Fibroblast of gingiva (primary cell): ENCODE data around the gene MAP4.
"Not testable (repeated sequence)": the region's sequence is repeated elsewhere in the genome, so short reads cannot be mapped to it uniquely, and the experiment has no call there.

Experiments used
- DNase-seq: peaks from one replicate; pipeline ENCODE4 v3.0.0-alpha.2; 2011; ENCODE audit warnings: low read depth

The MAP4 gene

GRCh38 chr3:48015431-48016180, 610 bp downstream of the MAP4 start:
- DNase-seq = no peak

- no peak for DNase-seq
These were observed 1.9 kb downstream of the MAP4 start for GRCh38 chr3:48014358-48014757.

GRCh38 chr3:48013288-48013980, 2.8 kb downstream of the MAP4 start:
- DNase-seq = peak; percentile 54

- DNase-seq = no peak
These were observed 3.6 kb downstream of the MAP4 start for GRCh38 chr3:48012659-48013058.

DNA sequence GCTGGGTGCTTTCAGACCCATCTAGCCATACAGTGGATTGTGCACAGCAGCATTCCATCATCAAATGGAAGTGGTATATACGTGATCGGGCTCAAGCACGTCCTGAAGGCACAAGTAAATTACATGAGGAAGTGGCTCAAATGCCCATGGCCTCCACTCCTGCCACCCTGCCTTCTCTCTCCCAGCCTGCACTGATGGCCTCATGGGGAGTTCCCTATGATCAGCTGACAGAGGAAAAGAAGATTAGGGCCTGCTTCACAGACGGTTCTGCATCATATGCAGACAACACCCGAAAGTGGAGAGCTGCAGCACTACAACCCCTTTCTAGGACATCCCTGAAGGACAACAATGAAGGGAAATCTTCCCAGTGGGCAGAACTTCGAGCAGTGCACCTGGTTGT, 8.2 kb downstream of the MAP4 start:
- DNase-seq = not testable (repeated sequence)

DNA sequence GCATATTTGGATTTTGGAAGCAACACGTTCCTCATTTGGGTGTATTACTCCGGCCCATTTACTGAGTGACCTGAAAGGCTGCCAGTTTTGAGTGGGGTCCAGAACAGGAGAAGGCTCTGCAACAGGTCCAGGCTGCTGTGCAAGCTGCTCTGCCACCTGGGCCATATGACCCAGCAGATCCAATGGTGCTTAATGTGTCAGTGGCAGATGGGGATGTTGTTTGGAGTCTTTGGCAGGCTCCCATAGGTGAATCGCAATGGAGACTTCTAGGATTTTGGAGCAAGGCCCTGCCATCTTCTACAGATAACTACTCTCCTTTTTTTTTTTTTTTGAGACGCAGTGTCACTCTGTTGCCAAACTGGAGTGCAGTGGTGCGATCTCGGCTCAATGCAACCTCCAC, 8.9 kb downstream of the MAP4 start:
- not testable (repeated sequence) for DNase-seq

DNA sequence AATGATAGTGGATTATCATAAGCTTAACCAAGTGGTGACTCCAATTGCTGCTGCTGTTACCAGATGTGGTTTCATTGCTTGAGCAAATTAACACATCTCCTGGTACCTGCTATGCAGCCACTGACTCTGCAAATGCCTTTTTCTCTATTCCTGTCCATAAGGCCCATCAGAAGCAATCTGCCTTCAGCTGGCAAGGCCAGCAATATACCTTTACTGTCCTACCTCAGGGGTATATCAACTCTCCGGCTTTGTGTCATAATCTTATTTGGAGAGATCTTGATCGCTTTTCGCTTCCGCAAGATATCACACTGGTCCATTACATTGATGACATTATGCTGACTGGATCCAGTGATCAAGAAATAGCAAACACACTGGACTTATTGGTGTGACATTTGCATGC, 9.4 kb downstream of the MAP4 start:
- not testable (repeated sequence) for DNase-seq

DNA sequence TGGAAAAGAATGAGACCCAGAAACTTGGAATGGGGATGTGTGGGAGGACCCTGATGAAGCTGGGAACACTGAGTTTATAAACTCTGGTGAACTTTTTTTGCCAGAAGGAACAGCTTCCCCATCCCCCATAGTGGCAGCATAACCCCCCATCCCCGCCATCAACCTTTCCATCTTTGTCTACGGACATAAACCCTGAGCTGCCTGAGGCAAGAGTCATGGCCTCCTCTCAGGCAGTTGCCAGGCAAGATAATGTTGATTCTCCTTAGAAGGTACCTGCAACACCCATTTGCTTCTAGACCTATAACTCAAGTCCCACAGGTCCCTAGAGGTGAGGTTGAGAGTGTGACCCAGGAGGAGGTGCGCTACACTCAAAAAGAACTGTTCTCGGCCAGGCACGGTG, 11.5 kb downstream of the MAP4 start:
- no peak for DNase-seq

DNA sequence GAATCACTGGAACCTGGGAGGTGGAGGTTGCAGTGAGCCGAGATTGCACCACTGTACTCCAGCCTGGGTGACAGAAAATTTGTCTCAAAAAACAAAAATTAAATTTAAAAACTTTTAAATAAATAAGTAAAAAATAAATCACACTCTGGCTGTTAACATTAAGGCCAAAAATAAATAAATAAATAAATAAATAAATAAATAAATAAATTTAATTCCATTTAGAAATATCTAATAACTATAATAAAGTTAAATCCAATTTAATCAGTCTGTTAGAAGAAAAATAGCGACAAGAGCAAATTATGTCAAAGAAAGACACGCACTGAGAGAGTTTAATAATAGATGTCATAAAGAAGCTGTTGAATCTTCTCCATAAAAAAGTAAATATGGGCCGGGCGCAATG, 13.4 kb downstream of the MAP4 start:
- DNase-seq = no peak

GRCh38 chr3:48001991-48002390, 14.2 kb downstream of the MAP4 start:
- no peak for DNase-seq

DNA sequence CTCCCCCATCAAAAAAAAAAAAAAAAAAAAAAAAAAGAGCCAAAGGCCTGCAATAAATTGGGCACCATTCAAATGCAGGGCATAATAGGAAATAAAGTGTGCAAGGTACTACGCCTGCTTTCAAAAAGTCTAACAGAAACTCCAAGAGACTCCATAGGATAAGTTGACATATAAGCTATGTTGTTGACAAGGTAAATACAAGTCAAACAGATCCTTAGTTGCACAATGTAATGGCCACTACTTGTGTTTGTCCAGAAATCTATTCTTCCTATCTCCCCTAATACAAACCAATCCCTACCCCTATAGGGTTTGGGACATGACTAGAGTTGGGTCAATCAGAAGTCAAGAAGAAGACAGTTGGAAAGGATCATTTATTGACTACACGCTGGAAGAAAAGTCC, 16.0 kb downstream of the MAP4 start:
- DNase-seq = no peak

GRCh38 chr3:47996440-47996839, 19.8 kb downstream of the MAP4 start:
- DNase-seq = no peak

- DNase-seq = no peak
These were observed 22.0 kb downstream of the MAP4 start for GRCh38 chr3:47994180-47994579.

- DNase-seq = no peak
These were observed 24.9 kb downstream of the MAP4 start for GRCh38 chr3:47991341-47991740.

DNA sequence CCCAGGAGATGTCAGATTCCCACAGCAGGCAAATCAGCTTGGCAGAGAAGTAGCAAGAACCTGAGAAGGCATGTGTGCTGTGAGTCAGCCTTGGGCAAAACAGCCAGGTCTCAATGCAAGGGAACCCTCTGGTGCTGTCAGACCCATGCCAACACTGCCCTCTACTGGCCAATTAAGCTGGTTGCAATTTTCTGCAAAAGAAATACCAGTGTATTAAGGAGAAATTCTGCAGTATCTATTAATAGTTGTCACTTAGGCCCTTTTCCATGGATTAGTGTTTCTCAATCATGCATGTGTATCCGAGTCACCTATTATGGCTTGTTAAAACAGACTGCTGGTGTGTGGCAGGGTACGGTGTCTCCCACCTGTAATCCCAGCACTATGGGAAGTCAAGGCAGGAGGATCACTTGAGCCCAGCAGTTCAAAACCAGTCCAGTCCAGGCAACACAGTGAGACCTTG, 26.2 kb downstream of the MAP4 start:
- DNase-seq = peak; percentile 91

- peak; percentile 65 for DNase-seq
These were observed 30.8 kb downstream of the MAP4 start for GRCh38 chr3:47985381-47985780.

- DNase-seq = peak; percentile 83
These were observed 32.0 kb downstream of the MAP4 start for GRCh38 chr3:47984075-47984728.

- DNase-seq = no peak
These were observed 35.4 kb downstream of the MAP4 start for GRCh38 chr3:47980795-47981194.

DNA sequence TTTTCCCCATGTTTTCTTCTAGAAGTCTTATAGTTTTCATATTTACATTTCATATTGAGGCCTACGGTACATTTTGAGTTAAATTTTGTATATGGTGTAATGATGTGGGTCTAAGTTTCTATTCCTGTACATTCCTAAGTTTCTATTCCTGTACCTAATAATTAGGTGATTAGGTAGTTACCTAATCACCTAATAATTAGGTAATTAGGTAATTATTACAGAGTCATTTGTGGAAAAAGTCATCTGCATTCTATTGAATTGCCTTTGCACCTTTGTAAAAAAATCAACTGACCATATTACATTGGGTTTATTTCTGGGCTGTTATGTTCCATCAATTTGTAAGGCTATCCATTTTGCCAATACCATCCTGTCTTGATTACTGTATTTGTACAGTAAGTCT, 37.1 kb downstream of the MAP4 start:
- no peak for DNase-seq

DNA sequence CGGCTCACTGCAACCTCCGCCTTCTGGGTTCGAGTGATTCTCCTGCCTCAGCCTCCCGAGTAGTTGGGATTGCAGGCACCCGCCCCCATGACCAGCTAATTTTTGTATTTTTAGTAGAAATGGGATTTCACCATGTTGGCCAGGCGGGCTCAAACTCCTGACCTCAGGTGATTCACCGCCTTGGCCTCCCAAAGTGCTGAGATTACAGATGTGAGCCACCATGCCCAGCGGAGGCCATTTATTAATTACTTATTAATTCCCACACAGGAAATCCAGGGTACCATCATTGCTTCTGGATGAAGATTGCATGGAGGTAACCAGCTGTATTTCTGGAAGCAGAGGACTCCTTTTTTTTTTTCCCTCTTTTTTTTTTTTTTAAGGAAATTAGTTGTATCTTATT, 37.8 kb downstream of the MAP4 start:
- DNase-seq = no peak

DNA sequence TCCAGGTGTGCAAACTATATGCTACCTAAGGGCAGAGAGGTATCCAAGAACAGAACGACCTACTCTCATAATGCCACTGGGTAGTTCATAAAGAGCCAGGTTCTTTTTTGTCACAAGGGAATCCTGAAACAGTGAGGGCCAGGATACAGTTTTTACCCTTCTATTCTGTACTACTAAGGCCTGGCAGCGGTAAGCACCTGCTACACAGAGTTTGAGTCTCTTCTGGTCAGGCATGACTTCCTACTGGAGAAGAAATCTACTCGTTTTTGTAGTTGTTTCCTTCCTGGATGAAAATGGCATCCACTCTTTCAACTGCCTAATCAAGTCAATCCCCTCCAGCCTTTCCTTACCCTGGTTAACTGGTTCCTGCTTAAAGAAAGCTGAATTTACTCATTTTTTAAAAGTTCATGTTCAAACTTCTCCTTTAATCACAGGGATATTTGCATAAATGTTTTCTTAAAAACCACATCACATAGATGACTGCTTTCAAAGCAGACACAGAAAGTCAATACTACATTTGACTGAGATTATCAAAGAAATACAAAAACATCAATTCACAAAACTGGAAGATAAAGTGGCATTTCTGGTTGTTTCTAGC, 40.0 kb downstream of the MAP4 start:
- no peak for DNase-seq

GRCh38 chr3:47974974-47975470, 41.2 kb downstream of the MAP4 start:
- no peak for DNase-seq

DNA sequence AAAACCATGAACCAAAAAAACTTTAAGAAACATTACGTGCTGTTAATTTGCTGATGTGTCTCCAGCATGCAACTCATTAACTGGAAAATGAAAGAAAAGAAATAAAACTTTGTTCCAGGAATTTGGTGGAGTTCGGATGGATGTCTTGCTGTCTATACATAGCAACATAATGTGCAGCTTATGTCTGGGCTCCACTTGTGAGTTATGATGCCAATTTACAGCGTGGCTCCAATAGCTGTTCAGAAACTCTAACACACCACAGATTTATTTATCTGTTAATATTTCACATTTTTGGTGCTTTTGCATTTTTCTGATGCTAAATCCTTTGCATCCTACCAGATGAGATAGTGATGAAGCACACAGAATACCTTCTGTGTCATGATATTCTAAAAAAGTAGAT, 45.1 kb downstream of the MAP4 start:
- DNase-seq = no peak
